Neuron (in vitro differentiated cells): ENCODE data around the gene POFUT1.
"Not testable (repeated sequence)": the region's sequence is repeated elsewhere in the genome, so short reads cannot be mapped to it uniquely, and the experiment has no call there.

ENCODE experiments used
- H2AFZ ChIP-seq: one replicate; pipeline ENCODE4 v1.6.1; 2013; ENCODE audit warnings: low read depth, mild to moderate bottlenecking, inconsistent platforms, low read length, moderate library complexity
- H3K27me3 ChIP-seq: one replicate; pipeline ENCODE4 v1.6.1; 2013; ENCODE audit warnings: low read length; ENCODE audit not compliant: insufficient read depth
- H3K36me3 ChIP-seq: one replicate; pipeline ENCODE4 v1.6.1; 2013; ENCODE audit warnings: low read length; ENCODE audit not compliant: insufficient read depth
- H3K4me1 ChIP-seq: one replicate; pipeline ENCODE4 v1.6.1; 2013; ENCODE audit warnings: low read length; ENCODE audit not compliant: insufficient read depth
- H3K4me3 ChIP-seq: 2 replicates; pipeline ENCODE4 v1.5.1; 2013; ENCODE audit warnings: mild to moderate bottlenecking, low read length, moderate library complexity
- H3K9me3 ChIP-seq: one replicate; pipeline ENCODE4 v1.6.1; 2013; ENCODE audit warnings: low read length

POFUT1 gene

DNA sequence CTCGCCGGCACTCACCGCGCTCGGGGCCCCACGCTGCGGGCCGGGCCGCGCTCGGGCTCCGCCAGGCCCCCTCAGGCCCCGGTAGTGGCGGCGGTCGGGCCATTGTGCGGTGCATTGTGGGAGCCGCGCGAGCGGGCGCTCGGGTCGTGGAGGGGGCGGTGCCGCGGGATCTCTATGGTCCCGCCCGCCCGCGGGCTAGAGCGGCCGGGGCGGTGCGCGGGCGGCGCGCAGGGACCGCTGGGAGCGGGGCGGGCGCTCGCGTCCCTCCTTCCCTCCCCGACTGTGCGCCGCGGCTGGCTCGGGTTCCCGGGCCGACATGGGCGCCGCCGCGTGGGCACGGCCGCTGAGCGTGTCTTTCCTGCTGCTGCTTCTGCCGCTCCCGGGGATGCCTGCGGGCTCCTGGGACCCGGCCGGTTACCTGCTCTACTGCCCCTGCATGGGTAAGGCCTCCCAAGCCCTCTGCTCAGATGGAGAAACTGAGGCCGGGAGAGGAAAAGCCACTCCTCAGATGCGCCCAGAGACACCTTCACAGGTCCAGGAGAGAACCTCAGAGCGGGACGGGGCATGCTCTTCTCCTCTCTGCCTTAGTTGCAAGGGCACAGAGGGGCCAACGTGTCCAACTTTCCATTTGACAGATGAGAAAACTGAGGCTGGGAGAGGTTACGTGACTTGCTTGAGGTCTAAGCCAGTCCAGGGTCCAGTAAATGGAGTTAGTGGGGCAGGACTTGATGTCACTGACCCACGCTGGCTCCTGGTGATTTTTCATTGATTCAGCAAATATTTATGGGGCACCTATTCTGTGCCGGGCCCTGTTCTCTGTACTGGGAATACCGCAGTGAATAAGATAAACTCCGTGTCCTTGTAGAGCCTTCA, at the start of gene POFUT1, which contains the start of gene PLAGL2:
TSS of gene POFUT1 (plus strand) at position 255 of the 873 bp plus-strand sequence. CDS start at position 317, 62 bp downstream.
TSS of gene PLAGL2 (minus strand) at position 118 of the 873 bp plus-strand sequence. CDS start 5,565 bp downstream, outside the sequence.
- H3K27me3 ChIP-seq: no peaks in the 10 kb centered on the region
- H3K9me3 ChIP-seq: no peaks in the 10 kb centered on the region
- peak within 1 kb of the TSS; percentile 100 for H3K4me3 ChIP-seq
- H3K4me1 ChIP-seq: peaks cover 30% of the 10 kb centered on the region
- H2AFZ ChIP-seq: peak within 1 kb of the TSS; percentile 97
- H3K36me3 ChIP-seq: peaks cover 46% of the 10 kb centered on the region

GRCh38 chr20:32158351-32158750, 49.3 kb upstream of the POFUT1 start:
- peaks cover 63% of the 10 kb centered on the region for H3K36me3 ChIP-seq
- no peaks in the 10 kb centered on the region for H3K9me3 ChIP-seq
- no peaks in the 10 kb centered on the region for H3K27me3 ChIP-seq
- no peaks in the 10 kb centered on the region for H3K4me1 ChIP-seq
- no peak overlapping the region for H3K4me3 ChIP-seq
- no peak overlapping the region for H2AFZ ChIP-seq

DNA sequence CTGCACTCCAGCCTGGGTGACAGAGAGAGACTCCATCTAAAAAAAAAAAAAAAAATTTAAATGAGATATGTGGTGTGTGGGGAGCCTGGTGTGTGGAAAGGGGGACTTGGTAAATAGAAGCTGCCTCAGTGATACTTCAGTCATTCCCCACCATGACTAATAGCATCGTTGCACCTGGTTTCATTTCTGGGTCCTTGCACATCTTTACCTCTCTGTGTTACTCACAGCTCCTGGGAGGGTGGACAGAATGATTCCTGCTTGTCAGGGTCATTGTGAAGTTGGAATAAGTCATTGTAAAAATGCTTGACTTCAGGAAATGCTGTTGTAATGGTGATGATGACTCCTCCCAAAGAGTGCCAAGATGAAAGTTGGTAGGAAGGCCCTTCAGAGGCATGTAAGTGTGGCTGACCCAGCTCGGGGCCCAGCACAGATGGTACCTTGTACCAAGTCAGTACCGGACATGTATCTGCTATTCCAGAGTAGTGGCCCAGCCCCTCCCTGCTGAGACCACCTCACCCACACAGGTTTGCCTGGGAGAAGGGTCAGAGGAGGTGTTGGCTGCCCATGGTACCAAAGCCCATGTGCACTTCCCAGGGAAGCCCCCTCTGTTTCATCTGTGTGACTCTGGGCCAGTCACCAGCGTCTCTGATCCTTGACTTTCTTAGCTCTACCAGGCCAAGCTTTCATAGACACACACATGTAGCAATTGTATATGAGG, 48.6 kb upstream of the POFUT1 start:
- Histone ChIP-seq H3K9me3 (no peaks in the 10 kb centered on the region), H3K4me3 (no peak overlapping the region), H3K27me3 (no peaks in the 10 kb centered on the region), H3K4me1 (no peaks in the 10 kb centered on the region), H3K36me3 (peaks cover 63% of the 10 kb centered on the region), H2AFZ (no peak overlapping the region)

GRCh38 chr20:32159766-32160221, 47.9 kb upstream of the POFUT1 start:
- no peak overlapping the region for H3K4me3 ChIP-seq
- no peaks in the 10 kb centered on the region for H3K4me1 ChIP-seq
- no peaks in the 10 kb centered on the region for H3K9me3 ChIP-seq
- H3K27me3 ChIP-seq: no peaks in the 10 kb centered on the region
- H2AFZ ChIP-seq: no peak overlapping the region
- H3K36me3 ChIP-seq: peaks cover 67% of the 10 kb centered on the region

DNA sequence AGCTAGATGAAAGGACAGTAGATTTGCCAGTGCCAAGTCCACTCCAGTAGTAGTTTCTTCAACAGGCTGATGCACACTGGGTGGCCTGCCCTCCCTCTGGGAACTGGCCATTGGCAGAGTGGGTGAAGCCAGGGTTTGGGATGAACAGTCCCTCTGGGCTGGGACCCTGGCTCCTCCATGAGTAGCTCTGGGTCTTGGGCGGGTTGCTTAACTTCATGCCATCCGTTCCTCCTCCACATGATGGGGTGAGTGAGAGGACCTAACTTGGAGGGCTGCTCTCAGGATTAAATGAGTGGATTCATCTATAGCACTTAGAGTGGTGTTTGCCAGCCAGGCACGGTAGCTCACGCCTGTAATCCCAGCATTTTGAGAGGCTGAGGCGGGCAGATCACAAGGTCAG, 47.3 kb upstream of the POFUT1 start:
- Histone ChIP-seq H2AFZ (no peak overlapping the region), H3K27me3 (no peaks in the 10 kb centered on the region), H3K36me3 (peaks cover 72% of the 10 kb centered on the region), H3K9me3 (no peaks in the 10 kb centered on the region), H3K4me1 (no peaks in the 10 kb centered on the region), H3K4me3 (no peak overlapping the region)

DNA sequence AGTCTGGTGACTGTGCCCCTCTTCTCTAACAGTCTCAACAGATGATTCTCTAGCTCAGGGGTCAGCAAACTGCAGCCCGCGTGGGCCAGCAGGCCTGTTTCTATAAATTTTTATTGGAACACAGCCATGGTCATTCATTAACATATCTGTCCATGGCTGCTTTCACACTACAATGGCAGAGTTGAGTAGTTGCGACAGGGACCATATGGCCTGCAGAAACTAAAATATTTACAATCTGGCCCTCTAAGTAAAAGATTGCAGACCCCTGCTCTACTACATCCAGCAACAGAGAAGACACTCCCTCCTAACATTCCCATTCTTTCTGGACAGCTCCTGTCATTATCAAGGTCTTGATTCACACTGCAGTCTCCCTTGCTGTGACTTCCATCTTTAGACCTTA, 45.3 kb upstream of the POFUT1 start:
- Histone ChIP-seq H3K27me3 (no peaks in the 10 kb centered on the region), H3K4me3 (no peak overlapping the region), H3K36me3 (peaks cover 81% of the 10 kb centered on the region), H3K4me1 (no peaks in the 10 kb centered on the region), H3K9me3 (no peaks in the 10 kb centered on the region), H2AFZ (no peak overlapping the region)

- peaks cover 68% of the 10 kb centered on the region for H3K36me3 ChIP-seq
- peaks cover 8% of the 10 kb centered on the region for H3K4me1 ChIP-seq
- no peak overlapping the region for H3K4me3 ChIP-seq
Measured at GRCh38 chr20:32163951-32164350, 43.7 kb upstream of the POFUT1 start.

GRCh38 chr20:32164984-32165735, 42.5 kb upstream of the POFUT1 start:
- Histone ChIP-seq H3K4me1 (peaks cover 8% of the 10 kb centered on the region), H3K4me3 (no peak overlapping the region), H2AFZ (no peak overlapping the region), H3K27me3 (no peaks in the 10 kb centered on the region), H3K9me3 (no peaks in the 10 kb centered on the region), H3K36me3 (peaks cover 56% of the 10 kb centered on the region)

More at GRCh38 chr20:32163951-32164350, 43.7 kb upstream of the POFUT1 start:
- H3K9me3 ChIP-seq: no peaks in the 10 kb centered on the region
- no peak overlapping the region for H2AFZ ChIP-seq
- H3K27me3 ChIP-seq: no peaks in the 10 kb centered on the region

DNA sequence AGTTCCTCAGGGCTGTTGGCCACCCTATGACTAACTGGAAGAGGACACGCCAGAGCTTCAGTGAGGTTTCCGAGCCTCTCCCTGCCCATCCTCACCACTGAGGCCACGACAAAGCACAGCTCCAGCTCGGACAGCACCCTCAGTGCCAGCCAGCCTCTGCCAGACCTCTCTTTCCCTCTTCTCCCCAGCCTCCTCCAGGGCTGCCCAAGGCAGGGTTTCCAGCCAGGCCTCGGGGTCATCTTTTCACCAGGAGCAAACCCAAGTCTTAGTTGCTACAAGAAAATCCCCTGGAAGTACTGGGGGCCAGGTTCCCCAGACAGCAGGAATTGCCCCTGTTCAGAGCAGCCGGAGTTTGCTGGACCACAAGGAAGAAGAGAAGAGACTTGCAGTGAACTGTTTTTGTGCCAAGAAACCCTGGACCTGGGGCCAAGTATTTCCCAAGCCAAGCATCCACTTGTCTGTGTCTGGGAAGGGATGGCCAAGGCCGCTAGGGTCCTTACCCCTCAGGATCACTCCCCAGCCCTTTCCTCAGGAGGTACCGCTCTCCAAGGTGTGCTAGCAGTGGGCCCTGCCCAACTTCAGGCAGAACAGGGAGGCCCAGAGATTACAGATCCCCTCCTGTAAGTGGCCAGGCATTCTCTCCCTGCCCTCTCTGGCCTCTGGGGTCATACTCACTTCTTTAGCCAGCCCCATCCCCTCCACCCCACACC, 41.7 kb upstream of the POFUT1 start:
- H2AFZ ChIP-seq: no peak overlapping the region
- H3K36me3 ChIP-seq: peaks cover 51% of the 10 kb centered on the region
- no peak overlapping the region for H3K4me3 ChIP-seq
- peaks cover 8% of the 10 kb centered on the region for H3K4me1 ChIP-seq
- H3K27me3 ChIP-seq: no peaks in the 10 kb centered on the region
- H3K9me3 ChIP-seq: no peaks in the 10 kb centered on the region

GRCh38 chr20:32167552-32167951, 40.1 kb upstream of the POFUT1 start:
- H3K36me3 ChIP-seq: peaks cover 36% of the 10 kb centered on the region
- H3K27me3 ChIP-seq: no peaks in the 10 kb centered on the region
- H3K4me3 ChIP-seq: no peak overlapping the region
- H3K9me3 ChIP-seq: no peaks in the 10 kb centered on the region
- no peak overlapping the region for H2AFZ ChIP-seq
- peaks cover 8% of the 10 kb centered on the region for H3K4me1 ChIP-seq

GRCh38 chr20:32168184-32168910, 39.3 kb upstream of the POFUT1 start:
- Histone ChIP-seq H3K4me1 (peaks cover 8% of the 10 kb centered on the region), H2AFZ (no peak overlapping the region), H3K27me3 (no peaks in the 10 kb centered on the region), H3K36me3 (peaks cover 32% of the 10 kb centered on the region), H3K4me3 (no peak overlapping the region), H3K9me3 (no peaks in the 10 kb centered on the region)

DNA sequence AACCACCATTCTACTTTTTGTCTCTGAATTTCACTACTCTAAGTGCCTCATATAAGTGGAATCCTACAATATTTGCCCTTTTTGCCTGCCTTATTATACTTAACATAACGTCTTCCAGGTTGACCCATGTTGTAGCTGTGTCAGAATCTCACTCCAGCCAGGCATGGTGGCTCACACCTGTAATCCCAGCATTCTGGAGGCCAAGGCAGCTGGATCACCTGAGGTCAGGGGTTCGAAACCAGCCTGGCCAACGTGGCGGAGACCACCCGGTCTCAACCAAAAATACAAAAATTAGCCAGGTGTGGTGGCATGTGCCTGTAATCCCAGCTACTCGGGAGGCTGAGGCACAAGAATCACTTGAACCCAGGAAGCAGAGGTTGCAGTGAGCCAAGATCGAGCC, 30.0 kb upstream of the POFUT1 start:
- not testable (repeated sequence) for H3K36me3 ChIP-seq, H2AFZ ChIP-seq, H3K9me3 ChIP-seq, H3K4me3 ChIP-seq, H3K27me3 ChIP-seq, H3K4me1 ChIP-seq
